HG03558 (cell line): ENCODE measurements around the gene ELL2.
"Not testable (repeated sequence)": the region's sequence is repeated elsewhere in the genome, so short reads cannot be mapped to it uniquely, and the experiment has no call there.

ENCODE experiments used
- ATAC-seq: cut with Tn5 transposase; IDR thresholded peaks from one replicate; pipeline ENCODE4 v1.9.1; 2021; ENCODE audit warnings: moderate number of reproducible peaks; ENCODE audit not compliant: unreplicated experiment; ENCODE audit errors: extremely low read depth

ELL2 gene

GRCh38 chr5:95868136-95868535, 93.5 kb downstream of the ELL2 start:
- ATAC-seq = no peak

- ATAC-seq = no peak
These were observed 95.1 kb downstream of the ELL2 start for GRCh38 chr5:95866435-95867040.

- no peak for ATAC-seq
These were observed 96.6 kb downstream of the ELL2 start for GRCh38 chr5:95864944-95865504.

GRCh38 chr5:95864456-95864855, 97.2 kb downstream of the ELL2 start:
- no peak for ATAC-seq

- no peak for ATAC-seq
These were observed 98.3 kb downstream of the ELL2 start for GRCh38 chr5:95863383-95863757.

GRCh38 chr5:95862671-95863382, 98.8 kb downstream of the ELL2 start:
- ATAC-seq = no peak

GRCh38 chr5:95861864-95862561, 99.6 kb downstream of the ELL2 start:
- ATAC-seq = no peak

- no peak for ATAC-seq
These were observed 100.3 kb downstream of the ELL2 start for GRCh38 chr5:95861221-95861863.

GRCh38 chr5:95859661-95860060, 102.0 kb downstream of the ELL2 start:
- ATAC-seq = no peak

- peak; percentile 79 for ATAC-seq
These were observed 102.7 kb downstream of the ELL2 start for GRCh38 chr5:95858661-95859595.

- ATAC-seq = no peak
These were observed 103.6 kb downstream of the ELL2 start for GRCh38 chr5:95858023-95858461.

- ATAC-seq = no peak
These were observed 104.3 kb downstream of the ELL2 start for GRCh38 chr5:95857185-95857945.

- no peak for ATAC-seq
These were observed 105.1 kb downstream of the ELL2 start for GRCh38 chr5:95856501-95856981.

- ATAC-seq = no peak
These were observed 108.2 kb downstream of the ELL2 start for GRCh38 chr5:95853490-95853889.

- ATAC-seq = no peak
These were observed 109.1 kb downstream of the ELL2 start for GRCh38 chr5:95852567-95852966.

GRCh38 chr5:95851141-95851540, 110.5 kb downstream of the ELL2 start:
- not testable (repeated sequence) for ATAC-seq

GRCh38 chr5:95850391-95850894, 111.2 kb downstream of the ELL2 start:
- no peak for ATAC-seq

- no peak for ATAC-seq
These were observed 113.0 kb downstream of the ELL2 start for GRCh38 chr5:95848701-95849100.

GRCh38 chr5:95847261-95847592, 114.4 kb downstream of the ELL2 start:
- ATAC-seq = no peak
